ENCODE results near the gene SAMD14. TPM values are rescaled to one million over a fixed set of nuclear protein-coding genes. Genes with fewer than 3 reads are reported as not detected.

The SAMD14 gene
- total RNA-seq, 1 donor, result 2.5 TPM

GRCh38 chr17:50080827-50081226 is 49.1 kb downstream of the SAMD14 start:
- H3K4me3 ChIP-seq (ENCODE audit: insufficient read depth, low read length), result no peak overlapping the region
- H3K4me2 ChIP-seq (ENCODE audit: insufficient read depth, low read length), result no peak overlapping the region
- H4K20me1 ChIP-seq (ENCODE audit: insufficient read depth, low read length), result peaks cover 26% of the 10 kb centered on the region
- no peak overlapping the region for H3K27ac ChIP-seq (ENCODE audit: low read depth, low read length)
- peaks cover 91% of the 10 kb centered on the region for H3K36me3 ChIP-seq (ENCODE audit: insufficient read depth, low read length)
- H3K27me3 ChIP-seq (ENCODE audit: insufficient read depth, low read length), result no peaks in the 10 kb centered on the region
- no peak overlapping the region for H2AFZ ChIP-seq (ENCODE audit: low read length)
- no peak for TF ChIP-seq CTCF (IDR thresholded peaks at IDR 0.05; ENCODE audit: extremely low read depth, low read depth, low read length)
- peaks cover 43% of the 10 kb centered on the region for H3K79me2 ChIP-seq (ENCODE audit: insufficient read depth, low read length)
- H3K4me1 ChIP-seq (ENCODE audit: insufficient read depth, low read length), result peaks cover 9% of the 10 kb centered on the region
- DNase-seq (ENCODE audit: insufficient read length, low spot score, missing footprints), result peak; percentile 14
- no peaks in the 10 kb centered on the region for H3K9me3 ChIP-seq (ENCODE audit: low read depth, low read length)

- TF ChIP-seq CTCF (IDR thresholded peaks at IDR 0.05; ENCODE audit: extremely low read depth, low read depth, low read length), result no peak
- peaks cover 95% of the 10 kb centered on the region for H3K36me3 ChIP-seq (ENCODE audit: insufficient read depth, low read length)
- DNase-seq (ENCODE audit: insufficient read length, low spot score, missing footprints), result no peak
- H3K4me2 ChIP-seq (ENCODE audit: insufficient read depth, low read length), result no peak overlapping the region
- H3K9me3 ChIP-seq (ENCODE audit: low read depth, low read length), result no peaks in the 10 kb centered on the region
- H4K20me1 ChIP-seq (ENCODE audit: insufficient read depth, low read length), result peaks cover 30% of the 10 kb centered on the region
- peaks cover 9% of the 10 kb centered on the region for H3K4me1 ChIP-seq (ENCODE audit: insufficient read depth, low read length)
- no peak overlapping the region for H3K4me3 ChIP-seq (ENCODE audit: insufficient read depth, low read length)
- H3K79me2 ChIP-seq (ENCODE audit: insufficient read depth, low read length), result peaks cover 51% of the 10 kb centered on the region
- H2AFZ ChIP-seq (ENCODE audit: low read length), result no peak overlapping the region
- H3K27me3 ChIP-seq (ENCODE audit: insufficient read depth, low read length), result no peaks in the 10 kb centered on the region
- no peak overlapping the region for H3K27ac ChIP-seq (ENCODE audit: low read depth, low read length)
These were observed 49.9 kb downstream of the SAMD14 start for GRCh38 chr17:50080096-50080480.

- Histone ChIP-seq H3K4me1 (ENCODE audit: insufficient read depth, low read length) (peaks cover 9% of the 10 kb centered on the region), H3K27ac (ENCODE audit: low read depth, low read length) (peak overlapping the region; percentile 45), H3K27me3 (ENCODE audit: insufficient read depth, low read length) (no peaks in the 10 kb centered on the region), H3K36me3 (ENCODE audit: insufficient read depth, low read length) (peaks cover 95% of the 10 kb centered on the region), H3K79me2 (ENCODE audit: insufficient read depth, low read length) (peaks cover 56% of the 10 kb centered on the region), H3K9me3 (ENCODE audit: low read depth, low read length) (no peaks in the 10 kb centered on the region), H3K4me3 (ENCODE audit: insufficient read depth, low read length) (no peak overlapping the region), H3K4me2 (ENCODE audit: insufficient read depth, low read length) (no peak overlapping the region), H4K20me1 (ENCODE audit: insufficient read depth, low read length) (peaks cover 30% of the 10 kb centered on the region), H2AFZ (ENCODE audit: low read length) (no peak overlapping the region)
- DNase-seq (ENCODE audit: insufficient read length, low spot score, missing footprints), result peak; percentile 95
- peak; percentile 92 for TF ChIP-seq CTCF (IDR thresholded peaks at IDR 0.05; ENCODE audit: extremely low read depth, low read depth, low read length)
These were observed 50.4 kb downstream of the SAMD14 start for GRCh38 chr17:50079334-50080095.

- H3K4me3 ChIP-seq (ENCODE audit: insufficient read depth, low read length), result no peak overlapping the region
- H3K9me3 ChIP-seq (ENCODE audit: low read depth, low read length), result no peaks in the 10 kb centered on the region
- H4K20me1 ChIP-seq (ENCODE audit: insufficient read depth, low read length), result peaks cover 30% of the 10 kb centered on the region
- H3K27me3 ChIP-seq (ENCODE audit: insufficient read depth, low read length), result no peaks in the 10 kb centered on the region
- peak; percentile 49 for DNase-seq (ENCODE audit: insufficient read length, low spot score, missing footprints)
- H3K27ac ChIP-seq (ENCODE audit: low read depth, low read length), result peak overlapping the region; percentile 47
- H2AFZ ChIP-seq (ENCODE audit: low read length), result no peak overlapping the region
- H3K79me2 ChIP-seq (ENCODE audit: insufficient read depth, low read length), result peaks cover 67% of the 10 kb centered on the region
- peaks cover 9% of the 10 kb centered on the region for H3K4me1 ChIP-seq (ENCODE audit: insufficient read depth, low read length)
- TF ChIP-seq CTCF (IDR thresholded peaks at IDR 0.05; ENCODE audit: extremely low read depth, low read depth, low read length), result no peak
- no peak overlapping the region for H3K4me2 ChIP-seq (ENCODE audit: insufficient read depth, low read length)
- H3K36me3 ChIP-seq (ENCODE audit: insufficient read depth, low read length), result peaks cover 97% of the 10 kb centered on the region
These were observed 51.5 kb downstream of the SAMD14 start for GRCh38 chr17:50078430-50078829.
